ENCODE measurements around the gene CHMP1B.
"Not testable (repeated sequence)": the region's sequence is repeated elsewhere in the genome, so short reads cannot be mapped to it uniquely, and the experiment has no call there.

DNA sequence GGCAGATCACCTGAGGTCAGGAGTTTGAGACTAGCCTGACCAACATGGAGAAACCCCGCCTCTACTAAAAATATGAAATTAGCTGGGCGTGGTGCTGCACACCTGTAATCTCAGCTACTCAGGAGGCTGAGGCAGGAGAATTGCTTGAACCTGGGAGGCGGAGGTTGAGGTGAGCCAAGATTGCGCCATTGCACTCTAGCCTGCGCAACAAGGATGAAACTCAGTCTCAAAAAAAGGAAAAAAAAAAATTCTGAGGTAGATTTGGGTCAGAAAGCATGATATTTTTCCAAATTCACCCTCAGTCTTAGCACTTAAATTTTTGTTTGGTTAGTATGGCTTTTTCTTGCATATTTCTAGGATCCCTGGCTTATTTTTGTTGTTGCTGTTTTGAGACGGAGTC, 3.3 kb downstream of the CHMP1B start:
- TF ChIP-seq, protein P1, sequence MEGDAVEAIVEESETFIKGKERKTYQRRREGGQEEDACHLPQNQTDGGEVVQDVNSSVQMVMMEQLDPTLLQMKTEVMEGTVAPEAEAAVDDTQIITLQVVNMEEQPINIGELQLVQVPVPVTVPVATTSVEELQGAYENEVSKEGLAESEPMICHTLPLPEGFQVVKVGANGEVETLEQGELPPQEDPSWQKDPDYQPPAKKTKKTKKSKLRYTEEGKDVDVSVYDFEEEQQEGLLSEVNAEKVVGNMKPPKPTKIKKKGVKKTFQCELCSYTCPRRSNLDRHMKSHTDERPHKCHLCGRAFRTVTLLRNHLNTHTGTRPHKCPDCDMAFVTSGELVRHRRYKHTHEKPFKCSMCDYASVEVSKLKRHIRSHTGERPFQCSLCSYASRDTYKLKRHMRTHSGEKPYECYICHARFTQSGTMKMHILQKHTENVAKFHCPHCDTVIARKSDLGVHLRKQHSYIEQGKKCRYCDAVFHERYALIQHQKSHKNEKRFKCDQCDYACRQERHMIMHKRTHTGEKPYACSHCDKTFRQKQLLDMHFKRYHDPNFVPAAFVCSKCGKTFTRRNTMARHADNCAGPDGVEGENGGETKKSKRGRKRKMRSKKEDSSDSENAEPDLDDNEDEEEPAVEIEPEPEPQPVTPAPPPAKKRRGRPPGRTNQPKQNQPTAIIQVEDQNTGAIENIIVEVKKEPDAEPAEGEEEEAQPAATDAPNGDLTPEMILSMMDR (IDR thresholded peaks at IDR 0.05) = not testable (repeated sequence)
- TF ChIP-seq EP300, POLR2A, POLR2AphosphoS5 (IDR thresholded peaks at IDR 0.05): not testable (repeated sequence)
